MCF 10A (cell line): ENCODE data around the gene IGF1R. TPM values are rescaled to one million over a fixed set of nuclear protein-coding genes. Genes with fewer than 3 reads are reported as not detected.

Source experiments
- BruUV-seq: library from RNA; stranded (reverse); fragments of 400-500 nt; replicated peaks from 2 replicates; lab custom pipeline; 2021; lab: Mats Ljungman, UMichigan
- CTCF ChIA-PET: fragments of 300-600 bp; sonication (Branson Sonifier 250); formaldehyde crosslinking; extraction: SDS; loops from one replicate; lab custom pipeline; 2021; ENCODE audit warnings: antibody characterized with exemption, inconsistent platforms; lab: Yijun Ruan, JAX
- POLR2A ChIA-PET: fragments of 300-600, 350-650 bp; sonication (Branson Sonifier 250); formaldehyde crosslinking; extraction: SDS; loops from one replicate; lab custom pipeline; 2020; ENCODE audit warnings: antibody characterized with exemption, inconsistent platforms; lab: Yijun Ruan, JAX
- DNase-seq: peaks from one replicate; pipeline ENCODE4 v3.0.0-alpha.2; 2018; ENCODE audit not compliant: unreplicated experiment
- H3K27ac Mint-ChIP-seq: one replicate; pipeline ENCODE4 v1.8.0; 2022; ENCODE audit warnings: mild to moderate bottlenecking, low read depth, mixed read lengths; ENCODE audit not compliant: unreplicated experiment
- H3K27me3 Mint-ChIP-seq: one replicate; pipeline ENCODE4 v1.8.0; 2022; ENCODE audit warnings: mixed read lengths; ENCODE audit not compliant: insufficient read depth, unreplicated experiment
- H3K36me3 Mint-ChIP-seq: one replicate; pipeline ENCODE4 v1.8.0; 2022; ENCODE audit warnings: mild to moderate bottlenecking, moderate library complexity, mixed read lengths; ENCODE audit not compliant: insufficient read depth, unreplicated experiment
- H3K4me1 Mint-ChIP-seq: one replicate; pipeline ENCODE4 v1.8.0; 2022; ENCODE audit warnings: mixed read lengths; ENCODE audit not compliant: insufficient read depth, unreplicated experiment
- H3K4me3 Mint-ChIP-seq: one replicate; pipeline ENCODE4 v1.8.0; 2022; ENCODE audit warnings: mild to moderate bottlenecking, moderate library complexity, mixed read lengths; ENCODE audit not compliant: unreplicated experiment
- H3K9me3 Mint-ChIP-seq: one replicate; pipeline ENCODE4 v1.8.0; 2022; ENCODE audit warnings: mixed read lengths; ENCODE audit not compliant: unreplicated experiment
- CTCF ChIP-seq: fragments of 200-600 bp; IDR thresholded peaks from one replicate; pipeline ENCODE4 v1.8.0; 2022; ENCODE audit warnings: antibody characterized with exemption, mild to moderate bottlenecking; ENCODE audit not compliant: unreplicated experiment
- intact Hi-C: fragments of 100-400 bp; cut with micrococcal nuclease; formaldehyde crosslinking; loops from 2 replicates; pipeline ENCODE4 v1.14.1; 2022
- total RNA-seq: library from RNA; stranded (reverse); gene quantifications from 2 replicates; pipeline ENCODE4 v1.2.3, GENCODE V29; 2022

The IGF1R gene
- total RNA-seq, 1 experiment from 2014 or later = 53.3 TPM

GRCh38 chr15:98792117-98792516 is 143.8 kb downstream of the IGF1R start:
- intact Hi-C loops = no loop called here
- Mint-ChIP-seq H3K4me3 (no peak overlapping the region), H3K9me3 (no peaks in the 10 kb centered on the region), H3K27me3 (no peaks in the 10 kb centered on the region), H3K4me1 (peaks cover 13% of the 10 kb centered on the region), H3K27ac (no peak overlapping the region), H3K36me3 (peaks cover 7% of the 10 kb centered on the region)
- TF ChIP-seq CTCF = no peak
- BruUV-seq = no TSS peak
- no peak for DNase-seq
- CTCF ChIA-PET = interaction anchor here (0.6 to 1.4 kb wide), 3 partner anchors 9 to 112 kb away, joined by 3 to 5 read pairs (median 3); no protein-coding TSS in a partner anchor
- POLR2A ChIA-PET = interaction anchor here (0.7 to 0.8 kb wide), 2 partner anchors 8 to 123 kb away, joined by 3 read pairs; no protein-coding TSS in a partner anchor

GRCh38 chr15:98794211-98794610 is 145.9 kb downstream of the IGF1R start:
- ChIA-PET POLR2A (interaction anchor here (1.2 kb wide), 1 partner anchor 75 kb away, joined by 3 read pairs; no protein-coding TSS in a partner anchor), CTCF (no interaction called here)
- no peaks in the 10 kb centered on the region for H3K27me3 Mint-ChIP-seq
- no peak overlapping the region for H3K4me3 Mint-ChIP-seq
- no peak overlapping the region for H3K27ac Mint-ChIP-seq
- no peak for TF ChIP-seq CTCF
- no peaks in the 10 kb centered on the region for H3K9me3 Mint-ChIP-seq
- intact Hi-C loops = no loop called here
- peaks cover 7% of the 10 kb centered on the region for H3K36me3 Mint-ChIP-seq
- peaks cover 10% of the 10 kb centered on the region for H3K4me1 Mint-ChIP-seq
- no TSS peak for BruUV-seq
- DNase-seq = no peak

- TF ChIP-seq CTCF = no peak
- peaks cover 7% of the 10 kb centered on the region for H3K36me3 Mint-ChIP-seq
- H3K4me3 Mint-ChIP-seq = no peak overlapping the region
- no peak overlapping the region for H3K27ac Mint-ChIP-seq
- CTCF ChIA-PET = no interaction called here
- no peak for DNase-seq
- no peaks in the 10 kb centered on the region for H3K9me3 Mint-ChIP-seq
- peaks cover 15% of the 10 kb centered on the region for H3K4me1 Mint-ChIP-seq
- BruUV-seq = no TSS peak
- intact Hi-C loops = no loop called here
- POLR2A ChIA-PET = no interaction called here
- H3K27me3 Mint-ChIP-seq = no peaks in the 10 kb centered on the region
Measured at GRCh38 chr15:98794748-98795147, 146.4 kb downstream of the IGF1R start.

GRCh38 chr15:98795980-98796379 is 147.6 kb downstream of the IGF1R start:
- no TSS peak for BruUV-seq
- H3K27ac Mint-ChIP-seq = no peak overlapping the region

More at GRCh38 chr15:98795980-98796379, 147.6 kb downstream of the IGF1R start:
- H3K36me3 Mint-ChIP-seq = peaks cover 7% of the 10 kb centered on the region
- no peak for TF ChIP-seq CTCF
- H3K4me3 Mint-ChIP-seq = no peak overlapping the region
- peaks cover 20% of the 10 kb centered on the region for H3K4me1 Mint-ChIP-seq
- CTCF ChIA-PET = interaction anchor here (1.6 kb wide), 1 partner anchor 17 kb away, joined by 6 read pairs; no protein-coding TSS in a partner anchor
- no peaks in the 10 kb centered on the region for H3K9me3 Mint-ChIP-seq
- POLR2A ChIA-PET = no interaction called here
- DNase-seq = no peak
- intact Hi-C loops = no loop called here
- H3K27me3 Mint-ChIP-seq = no peaks in the 10 kb centered on the region
